H9 (cell line): Measurements from ENCODE around the gene NMUR1. TPM values are rescaled to one million over a fixed set of nuclear protein-coding genes. Genes with fewer than 3 reads are reported as not detected.

Experiments used
- DNase-seq: peaks from one replicate; pipeline ENCODE4 v3.0.0-alpha.2; 2017
- H2AFZ ChIP-seq: one replicate; pipeline ENCODE4 v1.6.1; 2013; ENCODE audit warnings: mild to moderate bottlenecking, low read length, control low read depth, moderate library complexity
- H2AK5ac ChIP-seq: 2 replicates; pipeline ENCODE4 v1.6.1; 2013; ENCODE audit warnings: low read length, control low read depth, mixed read lengths; ENCODE audit not compliant: insufficient read length
- H2BK120ac ChIP-seq: one replicate; pipeline ENCODE4 v1.6.1; 2013; ENCODE audit warnings: low read depth, mild to moderate bottlenecking, low read length, control low read depth, inconsistent platforms; ENCODE audit not compliant: poor library complexity, severe bottlenecking
- H2BK12ac ChIP-seq: 2 replicates; pipeline ENCODE4 v1.6.1; 2013; ENCODE audit warnings: low read length, control low read depth, mixed read lengths, low read depth; ENCODE audit not compliant: insufficient read length
- H2BK15ac ChIP-seq: 2 replicates; pipeline ENCODE4 v1.6.1; 2013; ENCODE audit warnings: low read depth, low read length, control low read depth
- H2BK20ac ChIP-seq: one replicate; pipeline ENCODE4 v1.6.1; 2013; ENCODE audit warnings: low read depth, mild to moderate bottlenecking, low read length, control low read depth, inconsistent platforms; ENCODE audit not compliant: poor library complexity, severe bottlenecking
- H2BK5ac ChIP-seq: 2 replicates; pipeline ENCODE4 v1.6.1; 2013; ENCODE audit warnings: low read length, control low read depth, mixed read lengths; ENCODE audit not compliant: insufficient read length
- H3K14ac ChIP-seq: 2 replicates; pipeline ENCODE4 v1.6.1; 2013; ENCODE audit warnings: low read length, control low read depth; ENCODE audit not compliant: insufficient read depth
- H3K18ac ChIP-seq: 2 replicates; pipeline ENCODE4 v1.6.1; 2013; ENCODE audit warnings: low read depth, mild to moderate bottlenecking, mixed read lengths, low read length, control low read depth; ENCODE audit not compliant: insufficient read length
- H3K23ac ChIP-seq: 2 replicates; pipeline ENCODE4 v1.6.1; 2013; ENCODE audit warnings: low read length, control low read depth, mixed read lengths, low read depth; ENCODE audit not compliant: insufficient read length
- H3K23me2 ChIP-seq: 2 replicates; pipeline ENCODE4 v1.6.1; 2013; ENCODE audit warnings: low read depth, mild to moderate bottlenecking, mixed read lengths, low read length, control low read depth; ENCODE audit not compliant: insufficient read length, poor library complexity, severe bottlenecking
- H3K27ac ChIP-seq: 2 replicates; pipeline ENCODE4 v1.5.1; 2013; ENCODE audit warnings: low read length, control low read depth, mixed read lengths, low read depth; ENCODE audit not compliant: insufficient read length
- H3K27me3 ChIP-seq: 2 replicates; pipeline ENCODE4 v1.6.1; 2013; ENCODE audit warnings: low read length, control low read depth, inconsistent platforms; ENCODE audit not compliant: insufficient read depth
- H3K4ac ChIP-seq: 2 replicates; pipeline ENCODE4 v1.6.1; 2013; ENCODE audit warnings: low read depth, mild to moderate bottlenecking, control low read depth, inconsistent platforms, low read length, moderate library complexity
- H3K4me1 ChIP-seq: 2 replicates; pipeline ENCODE4 v1.6.1; 2013; ENCODE audit warnings: low read length, control low read depth, inconsistent platforms; ENCODE audit not compliant: insufficient read depth
- H3K4me2 ChIP-seq: 2 replicates; pipeline ENCODE4 v1.6.1; 2013; ENCODE audit warnings: low read length, control low read depth, mixed read lengths; ENCODE audit not compliant: insufficient read length, insufficient read depth
- H3K56ac ChIP-seq: 2 replicates; pipeline ENCODE4 v1.6.1; 2013; ENCODE audit warnings: low read depth, mild to moderate bottlenecking, mixed read lengths, low read length, control low read depth; ENCODE audit not compliant: insufficient read length
- H3K79me1 ChIP-seq: 2 replicates; pipeline ENCODE4 v1.6.1; 2013; ENCODE audit warnings: low read depth, mild to moderate bottlenecking, moderate library complexity, low read length, control low read depth, inconsistent platforms; ENCODE audit not compliant: insufficient read depth, poor library complexity, severe bottlenecking
- H3K79me2 ChIP-seq: 2 replicates; pipeline ENCODE4 v1.6.1; 2013; ENCODE audit warnings: low read length, control low read depth, inconsistent platforms; ENCODE audit not compliant: insufficient read depth
- H3K9ac ChIP-seq: 2 replicates; pipeline ENCODE4 v1.6.1; 2013; ENCODE audit warnings: low read length, control low read depth, mixed read lengths; ENCODE audit not compliant: insufficient read length; ENCODE audit errors: extremely low read depth
- H3K9me3 ChIP-seq: one replicate; pipeline ENCODE4 v1.6.1; 2013; ENCODE audit warnings: low read depth, low read length, inconsistent platforms; ENCODE audit not compliant: control insufficient read depth
- H3T11ph ChIP-seq: one replicate; pipeline ENCODE4 v1.6.1; 2013; ENCODE audit warnings: mild to moderate bottlenecking, low read length, control low read depth, inconsistent platforms
- H4K20me1 ChIP-seq: one replicate; pipeline ENCODE4 v1.6.1; 2013; ENCODE audit not compliant: control insufficient read depth, insufficient read length, insufficient read depth
- H4K5ac ChIP-seq: 2 replicates; pipeline ENCODE4 v1.6.1; 2013; ENCODE audit warnings: low read depth, mild to moderate bottlenecking, mixed read lengths, low read length, control low read depth; ENCODE audit not compliant: insufficient read length
- H4K8ac ChIP-seq: replicated peaks from 2 replicates; pipeline ENCODE4 v1.6.1; 2013; ENCODE audit warnings: low read length, control low read depth, mixed read lengths, low read depth; ENCODE audit not compliant: insufficient read length
- H4K91ac ChIP-seq: 2 replicates; pipeline ENCODE4 v1.6.1; 2013; ENCODE audit warnings: low read depth, mild to moderate bottlenecking, moderate library complexity, mixed read lengths, low read length, control low read depth; ENCODE audit not compliant: insufficient read length
- H3K27ac Mint-ChIP-seq, 3 experiments: 2 replicates in 2 of 3; 3 replicates in 1 of 3; pipeline ENCODE4 v1.8.0; 2020 to 2021; ENCODE audit warnings: mixed read lengths in 3 of 3, mild to moderate bottlenecking in 1 of 3, moderate library complexity in 1 of 3
- H3K27me3 Mint-ChIP-seq: 2 replicates; pipeline ENCODE4 v1.8.0; 2021; ENCODE audit warnings: low read depth, mild to moderate bottlenecking, moderate library complexity, mixed read lengths
- H3K36me3 Mint-ChIP-seq, 3 experiments: 2 replicates in 2 of 3; 3 replicates in 1 of 3; pipeline ENCODE4 v1.8.0; 2020 to 2021; ENCODE audit warnings: low read depth in 3 of 3, mixed read lengths in 3 of 3; ENCODE audit not compliant: insufficient read depth in 1 of 3
- H3K4me1 Mint-ChIP-seq, 2 experiments: 2 replicates each; pipeline ENCODE4 v1.8.0; 2020; ENCODE audit warnings: mixed read lengths in 2 of 2
- H3K4me3 Mint-ChIP-seq, 2 experiments: 2 replicates in 1 of 2; 3 replicates in 1 of 2; pipeline ENCODE4 v1.8.0; 2020 to 2021; ENCODE audit warnings: mild to moderate bottlenecking in 2 of 2, mixed read lengths in 2 of 2, moderate library complexity in 1 of 2
- H3K9me3 Mint-ChIP-seq, 2 experiments: 2 replicates in 1 of 2; 3 replicates in 1 of 2; pipeline ENCODE4 v1.8.0; 2020; ENCODE audit warnings: mild to moderate bottlenecking in 2 of 2, mixed read lengths in 2 of 2, moderate library complexity in 1 of 2
- whole genome bisulfite sequencing: extraction: QIAGEN DNeasy Blood & Tissue Kit; methylation state at CpG from one replicate; pipeline ENCODE4 v1.1.7; 2013; ENCODE audit warnings: missing lambda C conversion rate, low lambda C conversion rate, mixed read lengths; ENCODE audit not compliant: insufficient read length; ENCODE audit errors: extremely low coverage; 5-methylcytosine and 5-hydroxymethylcytosine counted together
- total RNA-seq: library from RNA; stranded (reverse); gene quantifications from 2 replicates; pipeline ENCODE4 v1.2.1, GENCODE V29; 2021
- TF ChIP-seq, protein P1 (sequence below): fragments of 200-600 bp; sonication (generic); conservative IDR thresholded peaks from 3 replicates; pipeline ENCODE4 v1.8.0; 2021; ENCODE audit warnings: antibody characterized with exemption, mild to moderate bottlenecking

Gene NMUR1
- total RNA-seq, 1 experiment from 2014 or later = 0.20 TPM

DNA sequence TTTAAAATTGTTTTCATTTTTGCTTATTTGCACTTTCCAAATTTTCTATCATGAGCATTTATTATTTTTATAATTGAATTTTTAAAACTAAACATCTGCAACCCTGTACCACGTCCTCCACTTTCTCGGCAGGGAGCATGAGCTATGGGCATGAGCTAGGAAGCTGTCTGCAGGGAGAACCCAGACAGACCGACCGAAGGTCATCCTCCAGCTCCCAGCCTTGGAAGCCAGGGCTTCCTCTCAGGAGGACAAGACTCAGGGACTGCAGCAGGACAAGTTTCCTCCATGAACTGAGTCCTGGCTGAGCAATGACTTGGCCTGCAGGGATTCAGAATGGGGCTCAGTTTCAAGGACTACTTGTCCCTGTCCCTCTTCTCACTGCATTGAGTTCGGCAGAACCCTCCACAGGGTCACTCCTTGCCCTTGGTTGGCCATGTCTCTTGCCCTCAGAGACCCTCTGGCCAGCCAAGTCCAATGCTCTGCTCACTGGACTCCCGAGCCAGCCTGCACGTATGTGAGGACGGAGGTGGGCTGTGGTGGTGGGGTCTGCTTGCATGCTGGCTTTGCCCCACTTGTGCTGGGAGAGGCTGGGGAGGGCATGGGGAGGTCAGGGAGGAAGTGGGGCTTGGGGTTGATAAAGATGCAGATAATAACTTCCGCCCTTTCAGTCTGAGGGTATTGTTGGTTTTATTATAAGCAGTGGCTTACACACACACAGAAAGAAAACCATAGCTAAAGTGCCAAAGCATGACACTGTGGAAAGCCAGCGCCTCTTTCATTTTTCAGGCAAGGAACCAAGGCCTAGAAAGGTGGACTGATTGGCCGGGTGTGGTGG, 6.6 kb downstream of the NMUR1 start:
- no peak for DNase-seq
- WGBS = no CpG with 5 or more reads among the region's 11 CpGs

More for the DNA sequence above, 6.6 kb downstream of the NMUR1 start:
- Mint-ChIP-seq H3K27ac (no peak overlapping the region), H3K4me1 (peaks cover 7 to 11% of the 10 kb centered on the region in 2 experiments; a peak in 3 of 4 replicates), H3K4me3 (no peak overlapping the region), H3K36me3 (no peaks in the 10 kb centered on the region), H3K9me3 (no peaks in the 10 kb centered on the region), H3K27me3 (peaks cover 10% of the 10 kb centered on the region)
- Histone ChIP-seq H2AK5ac (no peak overlapping the region), H3K18ac (no peak overlapping the region), H3K4ac (no peak overlapping the region), H3K79me2 (no peaks in the 10 kb centered on the region), H4K91ac (no peak overlapping the region), H3K4me1 (no peaks in the 10 kb centered on the region), H3K27me3 (no peaks in the 10 kb centered on the region), H4K8ac (no peak overlapping the region), H2BK5ac (no peak overlapping the region), H2BK12ac (no peak overlapping the region), H3K56ac (no peak overlapping the region), H3K9ac (no peak overlapping the region), H2BK120ac (no peak overlapping the region), H4K5ac (no peak overlapping the region), H3T11ph (no peak overlapping the region), H3K23me2 (no peaks in the 10 kb centered on the region), H3K14ac (no peak overlapping the region), H3K23ac (no peak overlapping the region), H3K9me3 (no peaks in the 10 kb centered on the region), H2AFZ (no peak overlapping the region), H2BK20ac (no peak overlapping the region), H3K4me2 (no peak overlapping the region), H4K20me1 (no peaks in the 10 kb centered on the region), H2BK15ac (no peak overlapping the region), H3K79me1 (no peaks in the 10 kb centered on the region), H3K27ac (no peak overlapping the region)
- TF ChIP-seq, protein P1, sequence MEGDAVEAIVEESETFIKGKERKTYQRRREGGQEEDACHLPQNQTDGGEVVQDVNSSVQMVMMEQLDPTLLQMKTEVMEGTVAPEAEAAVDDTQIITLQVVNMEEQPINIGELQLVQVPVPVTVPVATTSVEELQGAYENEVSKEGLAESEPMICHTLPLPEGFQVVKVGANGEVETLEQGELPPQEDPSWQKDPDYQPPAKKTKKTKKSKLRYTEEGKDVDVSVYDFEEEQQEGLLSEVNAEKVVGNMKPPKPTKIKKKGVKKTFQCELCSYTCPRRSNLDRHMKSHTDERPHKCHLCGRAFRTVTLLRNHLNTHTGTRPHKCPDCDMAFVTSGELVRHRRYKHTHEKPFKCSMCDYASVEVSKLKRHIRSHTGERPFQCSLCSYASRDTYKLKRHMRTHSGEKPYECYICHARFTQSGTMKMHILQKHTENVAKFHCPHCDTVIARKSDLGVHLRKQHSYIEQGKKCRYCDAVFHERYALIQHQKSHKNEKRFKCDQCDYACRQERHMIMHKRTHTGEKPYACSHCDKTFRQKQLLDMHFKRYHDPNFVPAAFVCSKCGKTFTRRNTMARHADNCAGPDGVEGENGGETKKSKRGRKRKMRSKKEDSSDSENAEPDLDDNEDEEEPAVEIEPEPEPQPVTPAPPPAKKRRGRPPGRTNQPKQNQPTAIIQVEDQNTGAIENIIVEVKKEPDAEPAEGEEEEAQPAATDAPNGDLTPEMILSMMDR = no peak
